ENCODE data around the gene SMCHD1.
"Not testable (repeated sequence)": the region's sequence is repeated elsewhere in the genome, so short reads cannot be mapped to it uniquely, and the experiment has no call there.

SMCHD1 gene

DNA sequence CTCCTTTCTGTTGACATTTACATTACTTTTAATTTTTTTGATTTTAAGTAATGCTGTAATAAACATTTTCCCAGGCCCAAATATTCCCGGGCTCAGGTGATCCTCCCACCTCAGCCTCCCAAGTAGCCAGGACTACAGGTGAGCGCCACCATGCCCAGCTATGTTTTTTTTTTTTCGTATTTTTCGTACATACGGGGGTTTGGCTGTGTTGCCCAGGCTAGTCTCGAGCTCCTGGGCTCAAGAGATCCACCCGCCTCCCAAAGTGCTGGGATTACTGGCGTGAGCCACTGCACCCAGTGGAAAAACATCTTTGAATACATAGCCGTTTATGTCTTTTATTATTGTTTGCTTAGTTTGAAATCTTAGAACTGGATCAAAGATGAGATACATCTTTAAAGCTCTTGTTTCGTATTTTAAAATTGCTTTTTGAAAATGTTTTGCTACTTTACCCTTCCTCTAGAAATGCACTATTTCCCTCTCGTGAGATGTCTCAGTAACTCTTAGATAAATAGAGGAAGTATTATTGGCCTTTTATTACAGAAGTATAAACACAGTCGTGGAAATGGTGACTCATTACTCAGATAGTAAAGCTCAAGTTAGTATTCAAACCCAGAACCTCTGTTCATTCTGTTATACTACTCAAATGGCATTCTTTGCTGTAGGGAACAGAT is 2.4 kb downstream of the SMCHD1 start:
- DNase-seq (ENCODE audit: low read depth) = peak; percentile 31

DNA sequence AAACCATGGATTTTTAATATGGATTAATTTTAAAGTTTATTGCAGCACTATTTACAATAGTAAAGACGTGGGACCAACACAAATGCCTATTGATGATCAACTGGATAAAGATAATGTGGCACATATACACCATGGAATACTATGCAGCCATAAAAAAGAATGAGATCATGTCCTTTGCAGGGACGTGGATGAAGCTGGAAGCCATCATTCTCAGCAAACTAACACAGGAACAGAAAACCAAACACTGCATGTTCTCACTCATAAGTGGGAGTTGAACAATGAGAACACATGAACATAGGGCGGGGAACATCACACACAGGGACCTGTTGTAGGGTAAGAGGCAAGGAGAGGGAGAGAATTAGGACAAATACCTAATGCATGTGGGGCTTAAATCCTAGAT is 5.3 kb downstream of the SMCHD1 start:
- not testable (repeated sequence) for DNase-seq (ENCODE audit: low read depth)

GRCh38 chr18:2662288-2662687 is 6.8 kb downstream of the SMCHD1 start:
- DNase-seq (ENCODE audit: low read depth) = not testable (repeated sequence)

- no peak for DNase-seq (ENCODE audit: low read depth)
Measured at GRCh38 chr18:2662990-2663389, 7.5 kb downstream of the SMCHD1 start.

DNA sequence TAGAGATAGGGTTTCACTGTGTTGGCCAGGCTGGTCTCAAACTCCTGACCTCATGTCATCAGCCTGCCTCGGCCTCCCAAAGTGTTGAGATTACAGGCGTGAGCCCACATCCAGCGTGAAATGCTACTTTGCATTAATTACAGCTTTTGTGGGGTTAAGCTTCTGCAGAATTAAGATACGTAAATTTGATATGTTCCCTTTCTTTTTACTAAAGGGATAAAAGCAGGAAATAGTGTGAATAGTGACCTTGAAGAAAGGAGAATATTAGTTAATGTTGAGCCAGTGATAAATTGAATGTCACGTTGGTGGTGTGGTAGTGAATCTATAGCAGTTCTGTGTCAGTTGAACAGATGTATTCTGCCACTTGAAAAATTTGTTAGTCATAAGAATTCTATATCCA is 16.9 kb downstream of the SMCHD1 start:
- no peak for DNase-seq (ENCODE audit: low read depth)

- DNase-seq (ENCODE audit: low read depth) = no peak
Measured at GRCh38 chr18:2672872-2673271, 17.3 kb downstream of the SMCHD1 start.

DNA sequence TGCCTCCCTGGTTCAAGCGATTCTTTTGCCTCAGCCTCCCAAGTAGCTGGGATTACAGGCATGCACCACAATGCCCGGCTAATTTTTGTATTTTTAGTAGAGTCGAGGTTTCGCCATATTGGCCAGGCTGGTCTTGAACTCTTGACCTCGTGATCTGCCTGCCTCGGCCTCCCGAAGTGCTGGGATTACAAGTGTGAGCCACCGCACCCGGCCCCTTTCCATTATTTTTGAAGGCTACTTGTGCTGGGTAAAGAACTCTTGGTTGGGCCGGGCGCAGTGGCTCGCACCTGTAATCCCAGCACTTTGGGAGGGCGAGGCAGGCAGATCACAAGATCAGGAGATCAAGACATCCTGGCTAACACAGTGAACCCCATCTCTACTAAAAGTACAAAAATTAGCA is 23.4 kb downstream of the SMCHD1 start:
- not testable (repeated sequence) for DNase-seq (ENCODE audit: low read depth)

- DNase-seq (ENCODE audit: low read depth) = no peak
Measured at GRCh38 chr18:2680216-2680792, 24.8 kb downstream of the SMCHD1 start.

DNA sequence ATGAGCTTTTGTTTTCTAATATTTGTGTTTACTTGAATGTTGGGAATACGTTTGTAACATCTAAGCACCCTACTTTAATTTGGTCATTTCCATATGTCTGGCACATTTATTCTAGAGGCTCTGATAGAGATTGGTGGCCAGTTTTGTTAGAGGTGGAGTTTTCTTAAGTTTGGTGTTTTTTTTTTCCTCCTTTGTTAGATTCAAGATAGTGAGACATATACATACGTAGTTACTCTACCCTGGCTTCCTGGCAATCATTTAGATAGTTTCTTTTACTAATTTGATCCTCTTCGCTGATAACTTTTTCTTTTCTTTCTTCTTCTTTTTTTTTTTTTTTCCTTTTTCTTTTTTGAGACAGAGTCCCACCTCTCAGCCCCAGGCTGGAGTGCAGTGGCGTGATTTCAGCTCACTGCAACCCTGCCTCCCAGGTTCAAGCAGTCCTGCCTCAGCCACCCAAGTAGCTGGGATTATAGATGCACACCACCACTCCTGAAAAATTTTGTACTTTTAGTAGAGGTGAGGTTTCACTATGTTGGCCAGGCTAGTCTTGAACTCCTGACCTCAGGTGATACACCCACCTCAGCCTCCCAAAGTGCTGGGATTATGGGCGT is 26.6 kb downstream of the SMCHD1 start:
- no peak for DNase-seq (ENCODE audit: low read depth)

DNA sequence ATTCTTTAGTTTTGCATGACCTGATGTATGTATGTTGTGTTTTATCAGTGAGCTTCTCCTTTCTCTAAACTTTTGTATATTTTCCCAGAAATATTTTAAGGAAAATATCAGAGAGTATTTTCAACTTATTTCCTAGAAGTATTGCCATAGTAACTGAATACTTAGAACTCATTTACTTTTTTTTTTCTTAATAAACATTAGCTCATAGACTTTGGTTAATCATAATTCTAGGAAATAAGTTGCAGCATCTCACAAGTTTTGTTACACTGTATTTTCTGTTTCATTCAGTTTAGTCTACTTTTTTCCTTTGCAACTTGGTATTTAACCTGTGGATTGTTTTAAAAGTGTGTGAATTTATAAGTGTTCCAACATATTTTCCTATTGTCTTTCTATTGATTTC is 27.5 kb downstream of the SMCHD1 start:
- no peak for DNase-seq (ENCODE audit: low read depth)

- DNase-seq (ENCODE audit: low read depth) = no peak
Measured at GRCh38 chr18:2686349-2686968, 30.9 kb downstream of the SMCHD1 start.

DNA sequence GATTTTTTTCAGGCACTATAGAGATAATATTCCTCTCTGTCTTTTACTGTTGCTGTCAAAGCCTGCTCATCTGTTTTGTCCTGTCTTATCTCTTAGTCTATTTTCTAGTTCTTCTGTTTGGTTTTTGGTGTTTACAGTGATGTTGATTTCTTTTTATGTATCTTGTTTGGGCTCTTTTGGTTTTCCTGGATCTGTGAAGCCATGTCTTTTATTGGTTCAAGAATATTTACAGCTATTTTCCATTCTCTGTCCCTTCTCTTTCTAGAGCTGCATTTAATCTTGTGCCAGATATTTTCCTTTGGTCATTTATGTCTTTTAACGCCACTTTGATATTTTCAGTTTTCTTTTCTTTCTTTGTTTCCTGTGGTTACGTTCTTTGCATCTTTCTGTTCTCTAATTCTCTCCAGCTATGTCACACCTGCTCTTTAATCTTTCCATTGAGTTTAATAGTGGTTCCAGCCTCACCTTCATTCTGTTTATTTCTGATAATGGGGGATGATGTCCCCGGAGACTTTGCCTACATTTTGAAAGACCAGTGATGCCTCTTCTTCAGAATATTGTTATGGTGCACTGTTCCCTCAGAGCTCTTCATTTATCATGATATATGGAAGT is 32.0 kb downstream of the SMCHD1 start:
- DNase-seq (ENCODE audit: low read depth) = no peak

DNA sequence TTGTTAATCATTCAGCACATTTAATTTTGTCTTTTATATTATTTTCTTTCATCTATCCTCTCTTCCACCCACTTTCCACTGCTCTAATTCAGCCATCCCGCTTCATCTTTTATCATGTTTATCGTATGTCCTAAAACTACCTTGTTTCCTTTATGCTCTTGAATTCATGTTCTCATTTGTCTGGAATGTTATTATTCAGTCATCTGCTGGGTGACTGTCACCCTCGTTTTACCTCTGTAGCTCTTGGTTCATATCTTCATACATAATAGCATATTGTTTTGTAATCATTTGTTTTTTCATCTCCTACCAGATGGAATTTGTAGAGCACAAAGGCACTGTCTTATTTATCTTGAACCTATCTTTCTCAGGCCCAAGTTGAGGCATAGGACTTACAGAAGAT is 37.0 kb downstream of the SMCHD1 start:
- DNase-seq (ENCODE audit: low read depth) = no peak

DNA sequence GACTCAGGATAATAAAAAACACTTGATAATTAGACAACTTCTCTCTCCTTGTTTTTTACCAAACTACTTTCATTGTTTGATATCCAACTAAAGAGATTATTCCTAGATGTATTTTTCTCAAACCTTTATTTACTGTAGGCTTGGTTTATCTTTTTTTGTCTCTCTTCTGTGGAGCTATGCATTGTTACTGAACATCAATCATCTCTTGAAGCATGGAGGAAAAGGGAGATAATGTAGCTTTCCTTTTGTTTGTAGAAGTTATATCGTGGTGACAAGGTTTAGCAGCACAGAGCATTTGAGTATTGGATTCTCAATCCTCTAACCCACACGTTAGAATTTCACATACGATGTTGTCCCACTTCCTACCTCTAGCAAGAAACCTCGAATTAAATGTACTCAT is 41.7 kb downstream of the SMCHD1 start:
- no peak for DNase-seq (ENCODE audit: low read depth)

- DNase-seq (ENCODE audit: low read depth) = no peak
Measured at GRCh38 chr18:2699001-2699400, 43.5 kb downstream of the SMCHD1 start.

GRCh38 chr18:2704541-2704940 is 49.0 kb downstream of the SMCHD1 start:
- DNase-seq (ENCODE audit: low read depth) = no peak

GRCh38 chr18:2706903-2707302 is 51.4 kb downstream of the SMCHD1 start:
- DNase-seq (ENCODE audit: low read depth) = no peak

DNA sequence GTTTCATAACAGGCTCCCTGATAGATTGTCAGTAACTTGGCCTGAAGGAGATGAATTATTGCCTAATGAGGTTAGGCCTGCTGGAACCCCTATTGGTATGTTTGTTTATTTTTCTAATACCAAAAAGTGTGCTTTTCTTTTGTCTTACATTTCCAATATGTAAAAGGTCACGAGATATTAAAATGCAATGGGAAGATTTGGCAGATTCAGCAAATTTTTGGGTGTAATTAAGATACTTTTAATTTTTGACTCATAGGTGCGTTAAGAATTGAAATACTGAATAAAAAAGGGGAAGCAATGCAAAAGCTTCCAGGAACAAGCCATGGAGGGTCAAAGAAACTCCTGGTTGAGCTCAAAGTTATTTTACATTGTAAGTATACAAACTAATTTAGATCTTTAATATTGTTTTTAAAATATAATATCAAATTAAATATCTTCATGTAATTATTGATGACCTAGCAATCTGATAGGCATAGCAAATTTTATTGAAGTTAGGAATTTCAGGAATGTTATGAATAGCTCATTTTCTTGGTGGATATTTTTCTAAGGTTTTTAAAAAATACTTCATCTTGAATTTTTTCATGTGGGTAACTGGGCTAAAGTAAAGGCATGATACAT is 52.1 kb downstream of the SMCHD1 start:
- DNase-seq (ENCODE audit: low read depth) = no peak

DNA sequence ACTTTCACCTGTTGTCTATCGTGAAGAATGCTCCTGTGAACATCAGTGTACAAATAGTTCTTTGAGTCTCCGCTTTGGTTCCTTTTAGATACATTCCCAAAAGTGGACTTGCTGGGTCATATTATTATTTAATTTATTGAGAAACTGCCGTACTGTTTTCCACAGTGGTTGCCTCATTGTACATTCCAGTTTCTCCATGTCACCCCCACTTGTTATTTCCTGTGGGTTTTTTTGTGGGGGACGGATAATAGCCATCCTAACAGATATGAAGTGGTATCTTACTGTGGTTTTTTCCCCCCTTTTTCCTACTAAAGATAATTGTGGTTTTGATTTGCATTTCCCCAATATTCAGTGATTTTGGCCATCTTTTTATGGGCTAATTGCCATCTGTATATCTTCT is 53.8 kb downstream of the SMCHD1 start:
- DNase-seq (ENCODE audit: low read depth) = no peak

GRCh38 chr18:2714140-2714539 is 58.6 kb downstream of the SMCHD1 start:
- DNase-seq (ENCODE audit: low read depth) = no peak

DNA sequence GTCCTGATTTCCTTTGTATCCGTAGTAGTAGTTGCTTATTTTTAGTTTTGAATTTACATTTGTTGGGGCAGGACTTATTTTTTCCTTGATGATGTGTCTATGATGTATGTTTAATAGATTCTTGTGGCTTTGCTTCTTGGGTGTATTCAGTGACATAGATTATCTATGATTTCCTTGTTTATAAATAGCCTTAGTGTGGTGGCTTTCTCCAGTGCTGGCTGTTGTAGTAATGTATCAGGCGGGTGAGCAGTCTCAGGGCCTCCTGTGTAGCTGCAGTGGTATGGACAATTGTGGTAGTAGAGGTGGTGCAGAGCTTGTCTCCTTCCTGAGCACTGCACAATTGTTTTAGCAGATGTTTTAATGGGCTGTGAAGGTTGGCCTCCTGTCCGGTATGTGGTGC is 60.5 kb downstream of the SMCHD1 start:
- DNase-seq (ENCODE audit: low read depth) = no peak

Measured in HS-27A (cell line).